Stimulated activated CD4-positive, alpha-beta T cell treated with anti-CD3 and anti-CD28 coated beads, Interleukin-4, amount 100 ng/mL, for 4 hours (primary cell): ENCODE results near the gene JAG1.

ENCODE experiments used
- DNase-seq, 2 experiments: peaks; one replicate each; pipeline ENCODE4 v3.0.0-alpha.2; 2020

The JAG1 gene

DNA sequence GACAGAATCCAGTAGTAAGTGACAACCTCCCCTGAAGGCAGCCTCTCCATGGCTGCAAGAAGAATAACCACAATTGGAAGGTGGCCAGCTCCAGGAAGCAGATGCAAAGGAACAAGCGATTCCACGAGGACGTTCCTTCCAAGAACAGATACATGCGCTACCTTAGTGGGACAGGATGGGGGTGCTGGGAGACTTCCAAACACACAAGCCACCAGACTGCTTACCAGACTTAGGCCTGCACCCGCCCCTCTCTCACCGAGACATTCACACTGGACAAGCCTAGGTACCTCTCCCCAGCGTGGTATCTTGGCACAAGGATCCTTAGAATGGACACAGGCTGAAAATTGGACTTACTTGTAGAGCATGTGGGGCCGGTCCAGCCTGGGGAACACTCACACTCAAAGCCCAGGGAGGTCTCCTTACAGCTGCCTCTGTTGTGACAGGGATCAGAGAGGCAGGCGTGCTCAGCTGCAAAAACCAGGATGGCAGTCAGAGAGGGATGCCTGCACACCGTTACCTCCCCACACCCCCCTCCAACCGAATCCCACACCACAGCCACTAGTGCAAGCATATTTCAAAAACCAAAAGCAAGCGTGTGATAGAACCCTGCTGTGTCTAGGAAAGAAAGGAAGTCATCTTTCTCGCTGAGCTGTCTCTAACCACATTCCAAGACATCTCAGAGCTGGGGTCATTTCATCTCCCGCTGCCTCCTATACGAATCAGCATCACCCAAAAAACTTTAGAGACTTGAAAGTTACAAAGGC lies 22.4 kb downstream of the JAG1 start:
- no peak for DNase-seq

DNA sequence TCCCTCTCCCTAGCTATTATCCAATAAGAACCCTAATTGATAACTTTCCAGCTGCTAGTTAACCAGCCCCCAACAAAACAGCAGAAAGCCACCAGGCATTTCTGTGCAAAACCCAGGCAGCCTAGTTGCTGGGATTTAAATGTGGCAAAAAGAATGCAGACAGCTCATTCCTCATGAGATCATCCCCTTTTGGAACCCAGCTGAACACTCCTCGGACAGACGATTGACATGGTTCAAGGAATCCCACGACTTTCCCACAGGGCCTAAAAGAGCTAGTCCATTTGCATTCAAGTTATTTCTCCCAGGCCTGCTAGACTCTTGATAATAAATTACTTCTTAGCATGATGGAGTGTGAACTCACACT lies 24.0 kb downstream of the JAG1 start:
- no peak for DNase-seq

DNA sequence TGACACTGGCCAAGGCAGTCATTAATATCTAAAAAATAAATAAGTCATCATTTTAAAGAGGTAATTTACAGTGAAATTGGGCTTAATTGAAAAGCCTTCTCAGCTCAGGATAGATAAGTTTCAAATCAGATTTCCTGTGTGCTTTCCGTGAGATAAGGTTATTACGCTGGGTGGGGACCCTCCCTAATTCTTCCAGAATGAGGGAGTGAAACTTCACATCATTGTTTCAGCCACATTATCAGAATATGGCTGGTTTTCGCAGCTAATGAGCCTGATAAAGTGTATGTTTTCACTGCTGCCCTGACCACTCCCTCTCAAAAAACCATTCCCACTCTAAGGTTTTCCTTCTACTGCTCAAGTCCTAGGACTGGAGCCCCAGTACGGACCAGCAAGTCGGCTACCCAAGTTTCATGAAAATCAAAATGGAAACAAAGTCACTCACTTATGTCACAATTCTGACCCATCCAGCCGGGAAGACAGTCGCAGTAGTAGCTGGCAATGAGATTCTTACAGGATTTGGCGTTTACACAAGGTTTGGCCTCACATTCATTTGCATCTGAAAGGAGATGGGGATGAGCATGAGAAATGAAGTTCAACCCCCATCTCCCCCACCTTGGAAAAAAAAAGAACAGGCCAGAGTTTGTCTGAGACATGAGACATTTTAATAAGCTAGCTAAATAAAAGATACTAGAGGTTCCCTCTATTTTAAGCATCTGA lies 24.6 kb downstream of the JAG1 start:
- no peak for DNase-seq

DNA sequence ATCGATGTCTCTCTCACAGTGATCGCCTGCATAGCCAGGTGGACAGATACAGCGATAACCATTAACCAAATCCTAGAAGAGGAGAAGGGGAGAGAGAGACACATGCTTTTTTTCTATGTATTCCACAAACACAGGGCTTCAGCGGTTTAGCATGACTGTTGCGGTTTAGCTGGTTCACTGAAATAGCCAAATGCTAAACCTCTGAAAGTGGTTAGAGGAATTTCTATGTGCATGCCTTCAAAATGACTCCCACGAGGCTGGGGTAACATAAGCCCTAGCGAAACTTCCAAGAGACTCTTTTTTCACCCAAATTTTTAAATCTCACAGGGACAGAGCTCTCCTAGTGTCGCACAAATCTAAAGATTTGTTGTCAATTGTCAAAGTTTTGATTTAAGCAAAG lies 25.1 kb downstream of the JAG1 start:
- no peak for DNase-seq

DNA sequence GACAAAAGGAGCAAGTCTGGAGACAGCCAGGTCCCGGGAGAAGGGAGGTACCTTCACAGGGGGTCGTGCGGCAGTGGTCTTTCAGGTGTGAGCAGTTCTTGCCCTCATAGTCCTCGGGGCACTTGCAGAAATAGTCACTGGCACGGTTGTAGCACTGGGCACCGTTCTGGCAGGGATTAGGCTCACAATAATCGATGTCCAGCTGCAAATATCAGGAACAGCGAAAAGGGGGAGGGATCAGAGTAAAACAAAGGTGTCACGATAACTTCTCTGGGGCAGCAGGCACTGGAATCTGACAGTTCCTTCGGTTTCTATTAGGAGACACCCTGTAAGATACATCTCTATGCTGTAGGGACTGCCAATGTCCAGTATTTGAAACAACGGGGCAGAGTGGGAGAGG lies 25.9 kb downstream of the JAG1 start:
- DNase-seq: no peak

DNA sequence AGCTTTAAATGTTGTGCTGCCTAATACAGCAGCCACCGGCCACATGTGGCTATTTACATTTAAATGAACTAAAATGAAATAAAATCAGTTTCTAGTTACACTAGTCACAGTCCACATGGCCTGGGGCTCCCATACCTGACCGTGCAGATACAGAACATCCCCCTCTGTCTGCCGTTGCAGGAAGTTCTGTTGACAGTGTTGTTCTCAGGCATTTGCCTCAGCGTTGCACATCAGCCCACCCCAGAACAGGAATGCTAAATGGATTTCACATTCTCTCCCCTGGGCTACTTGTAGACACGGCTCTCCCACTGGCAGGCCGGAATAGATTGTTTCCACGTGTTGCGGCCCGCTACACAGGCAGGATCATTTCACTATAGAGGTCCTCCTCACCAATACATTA lies 26.3 kb downstream of the JAG1 start:
- DNase-seq: no peak

DNA sequence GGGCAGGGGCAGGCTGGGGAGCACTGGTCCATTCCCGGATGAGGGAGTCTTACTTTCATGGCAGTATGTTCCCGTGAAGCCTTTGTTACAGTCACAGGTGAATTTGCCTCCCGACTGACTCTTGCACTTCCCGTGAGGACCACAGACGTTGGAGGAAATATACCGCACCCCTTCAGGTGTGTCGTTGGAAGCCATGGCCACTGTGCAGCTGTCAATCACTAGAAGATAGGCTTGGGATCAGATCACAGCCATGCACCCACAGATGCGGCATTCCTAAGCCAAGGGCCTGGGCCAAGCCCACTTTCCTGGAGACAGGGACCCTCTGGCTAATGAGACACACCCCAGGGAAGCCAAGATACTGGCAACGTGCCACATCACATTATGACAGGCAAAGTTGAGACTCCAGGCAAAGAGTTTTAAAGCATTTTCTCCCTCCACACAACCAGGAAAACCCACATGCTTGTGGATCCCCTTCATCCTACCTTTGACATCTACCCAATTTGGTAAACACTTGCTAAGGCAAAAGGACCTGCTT lies 26.8 kb downstream of the JAG1 start:
- no peak for DNase-seq

DNA sequence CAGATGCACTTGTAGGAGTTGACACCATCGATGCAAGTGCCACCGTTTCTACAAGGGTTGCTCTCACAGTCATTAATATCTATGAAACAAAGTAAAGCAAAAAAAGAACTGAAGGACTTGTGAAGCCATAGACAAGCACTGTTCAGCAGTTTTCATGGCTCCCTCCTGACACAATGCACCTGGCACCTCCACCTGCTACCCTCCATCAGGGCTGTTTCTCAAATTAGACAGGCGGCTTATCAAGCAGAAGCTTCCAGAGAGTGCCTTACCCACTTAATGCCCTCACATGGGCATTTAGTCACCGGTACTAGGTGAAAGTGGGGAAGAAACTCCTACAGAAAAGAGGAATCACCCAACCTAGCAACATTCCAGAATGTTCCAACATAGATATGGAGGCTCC lies 27.8 kb downstream of the JAG1 start:
- DNase-seq: no peak

DNA sequence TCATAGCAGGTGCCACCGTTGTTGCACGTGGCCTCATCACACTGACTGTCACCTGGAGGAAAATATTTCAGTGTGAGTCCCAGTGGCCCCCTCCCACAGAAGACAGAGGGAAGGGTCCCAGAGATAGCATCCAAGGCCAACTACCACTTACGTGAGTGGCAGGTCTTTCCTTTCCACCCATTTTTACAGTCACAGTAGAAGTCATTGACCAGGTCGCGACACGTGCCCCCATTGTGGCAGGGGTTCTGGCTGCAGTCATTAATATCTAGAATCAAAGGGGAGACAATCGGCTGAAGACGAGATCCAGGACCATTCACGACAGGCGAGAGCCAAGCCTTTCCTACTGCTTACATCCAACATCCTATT lies 28.6 kb downstream of the JAG1 start:
- no peak for DNase-seq

DNA sequence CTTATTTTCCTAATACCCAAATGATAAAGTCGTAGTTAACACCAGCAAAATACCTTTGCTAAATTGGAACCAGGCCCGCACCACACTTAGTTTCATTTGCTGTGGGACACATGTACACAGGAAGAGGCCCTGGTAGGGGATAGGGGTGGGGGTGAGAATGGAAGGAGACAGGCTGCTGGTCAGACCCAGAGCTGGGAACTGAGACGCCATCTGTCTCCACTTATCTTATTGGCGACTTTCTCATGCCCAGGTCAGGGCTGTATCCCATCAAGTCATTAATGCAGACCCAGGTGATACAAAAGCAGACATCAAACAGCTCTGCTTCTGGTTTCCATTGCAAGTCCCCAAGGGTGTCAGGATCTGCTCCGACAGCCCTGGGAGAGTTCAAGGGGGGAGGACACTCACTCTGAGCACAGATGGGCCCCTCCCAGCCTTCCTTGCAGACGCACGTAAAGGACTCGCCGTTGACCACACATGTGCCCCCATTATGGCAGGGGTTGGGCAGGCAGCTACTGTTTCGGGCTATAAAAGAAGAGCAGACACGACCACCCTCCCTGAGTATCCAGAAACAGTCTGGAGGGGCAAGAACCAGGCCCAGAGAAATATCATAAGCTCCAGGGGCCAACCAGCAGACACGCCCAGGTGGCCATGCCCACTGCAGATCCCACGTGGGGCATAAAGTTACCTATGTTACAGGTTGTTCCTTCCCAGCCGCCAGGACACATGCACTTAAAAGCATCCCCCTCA lies 29.2 kb downstream of the JAG1 start:
- DNase-seq: no peak

DNA sequence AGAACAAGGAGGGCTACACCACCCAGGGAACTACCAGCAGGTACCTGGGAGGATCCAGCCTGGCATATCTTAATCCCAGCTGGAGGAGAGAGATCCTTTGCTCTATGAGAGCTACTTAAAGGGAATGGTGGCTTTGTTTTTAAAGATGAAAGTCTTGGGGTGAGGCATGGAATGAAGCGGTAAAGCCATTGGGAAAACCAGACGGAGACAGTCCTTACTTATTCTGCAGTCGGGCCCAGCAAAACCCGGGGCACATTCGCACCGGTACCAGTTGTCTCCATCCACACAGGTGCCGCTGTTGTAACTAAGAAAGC lies 30.3 kb downstream of the JAG1 start:
- DNase-seq: no peak

DNA sequence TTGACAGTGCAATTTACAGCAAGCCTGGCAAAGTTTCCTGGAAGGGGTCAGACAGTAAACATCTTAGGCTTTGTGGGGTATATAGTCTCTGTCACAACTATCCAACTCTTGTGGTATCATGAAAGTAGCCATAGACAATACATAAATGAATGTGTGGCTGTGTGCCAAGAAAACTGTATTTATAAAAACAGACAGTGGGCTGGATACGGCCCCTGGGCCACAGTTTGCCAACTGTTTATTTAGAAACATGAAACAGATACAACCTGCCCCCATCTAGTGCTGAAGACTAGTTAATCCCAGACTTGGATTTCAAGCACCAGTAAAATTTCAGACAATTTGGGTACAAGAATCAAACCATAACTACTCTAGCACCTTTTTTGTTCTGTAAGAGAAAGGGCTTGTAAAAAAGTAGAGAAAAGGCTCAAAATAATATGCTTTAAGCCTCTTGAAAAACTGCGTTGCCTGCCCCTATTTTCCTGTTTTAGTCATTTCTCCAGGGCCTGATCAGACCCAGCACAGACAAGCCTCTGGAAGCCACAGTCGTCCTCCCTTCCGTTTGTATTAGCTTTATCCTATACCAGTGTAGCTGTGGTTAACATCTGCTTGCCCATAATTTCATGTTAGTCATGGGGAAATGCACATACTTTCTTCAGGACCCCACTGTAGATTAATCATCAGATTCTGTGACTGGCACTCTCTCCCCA lies 30.8 kb downstream of the JAG1 start:
- no peak for DNase-seq

DNA sequence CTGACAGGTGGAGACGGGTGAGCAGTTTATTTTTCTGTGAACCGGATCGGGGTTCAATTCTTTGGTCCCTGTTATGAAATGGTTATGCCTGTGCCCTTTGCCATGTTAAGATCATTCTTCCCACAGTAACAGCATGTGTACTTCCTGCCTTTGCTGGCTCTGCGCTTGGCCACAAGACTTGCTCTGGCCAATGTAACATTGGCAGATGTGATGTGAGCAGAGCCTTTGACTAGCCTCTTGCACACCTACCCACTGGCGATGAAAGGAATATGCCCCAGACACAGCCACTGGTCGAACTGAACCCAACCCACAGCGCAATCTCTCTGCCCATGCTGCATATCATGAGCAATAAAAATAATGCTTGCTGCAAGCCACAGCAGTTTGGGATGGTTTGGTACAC lies 31.9 kb downstream of the JAG1 start:
- DNase-seq: no peak

DNA sequence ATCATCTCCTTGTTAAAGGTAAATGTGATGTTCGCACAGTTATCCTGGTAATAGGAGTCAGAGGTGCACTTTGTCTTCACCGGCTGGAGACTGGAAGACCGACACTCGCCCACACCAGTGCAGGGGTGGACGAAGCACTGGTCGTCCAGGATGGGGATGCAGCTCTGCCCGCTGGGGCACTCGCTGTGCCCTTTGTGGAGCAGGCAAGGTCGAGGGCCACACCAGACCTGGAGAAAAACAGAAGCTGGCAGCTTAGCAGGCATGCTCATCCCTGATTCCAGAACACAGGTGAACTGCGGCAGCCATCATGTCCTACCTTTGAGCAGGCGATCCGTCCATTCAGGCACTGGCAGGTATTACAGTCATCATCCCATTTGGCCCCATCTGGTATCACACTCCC lies 32.3 kb downstream of the JAG1 start:
- no peak for DNase-seq

DNA sequence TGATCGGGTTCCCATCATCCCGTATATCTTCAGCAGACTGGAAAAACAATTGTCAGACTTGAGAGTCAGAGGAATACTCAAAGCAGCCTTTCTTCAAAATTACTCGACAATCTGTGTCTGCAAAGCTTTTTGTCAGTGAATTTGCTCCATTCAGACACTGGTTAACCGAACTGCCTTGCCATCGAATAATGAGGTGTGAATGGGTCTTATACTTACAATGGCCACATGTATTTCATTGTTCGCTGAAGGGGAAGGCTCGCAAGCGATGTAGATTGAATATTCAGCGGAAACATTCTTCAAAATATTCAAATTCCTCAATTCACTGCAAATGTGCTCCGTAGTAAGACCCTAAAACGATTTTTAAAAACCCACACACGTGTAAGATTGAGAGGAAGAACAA lies 32.9 kb downstream of the JAG1 start:
- DNase-seq: no peak

DNA sequence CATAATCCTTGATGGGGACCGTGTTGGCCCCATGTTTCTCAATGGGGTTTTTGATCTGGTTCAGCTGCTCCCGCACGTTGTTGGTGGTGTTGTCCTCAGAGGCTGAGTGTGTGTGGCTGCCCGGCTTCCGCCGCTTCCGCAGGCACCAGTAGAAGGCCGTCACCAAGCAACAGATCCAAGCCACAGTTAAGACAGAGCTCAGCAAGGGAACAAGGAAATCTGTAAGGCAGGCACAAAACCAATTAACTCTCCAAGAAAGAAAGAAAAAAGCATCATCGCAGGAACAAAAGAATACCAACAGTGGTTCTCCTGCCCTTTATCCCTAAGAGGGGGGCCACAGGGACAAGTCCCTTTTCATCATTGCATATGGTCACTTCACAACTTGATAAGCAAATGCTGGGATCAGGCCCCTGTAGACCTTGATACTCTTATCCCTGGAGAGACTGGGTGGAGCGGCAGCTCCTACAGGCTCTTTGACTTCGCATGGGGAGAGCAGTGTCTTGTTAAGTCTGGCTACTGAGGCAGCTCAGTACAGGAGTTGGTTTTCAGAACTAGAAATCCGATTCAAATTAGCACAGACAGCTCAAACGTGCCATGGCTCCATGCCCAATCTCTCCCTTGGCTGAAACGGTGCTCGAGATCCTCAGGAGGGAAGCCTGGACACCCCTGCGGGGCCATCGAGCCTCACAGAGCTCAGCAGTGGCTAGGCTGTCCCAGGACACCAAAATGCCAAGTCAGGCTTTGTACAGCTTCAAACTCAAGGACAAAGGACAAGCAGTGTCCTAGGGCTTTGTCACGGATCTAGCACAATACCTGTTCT lies 33.9 kb downstream of the JAG1 start:
- DNase-seq: no peak

DNA sequence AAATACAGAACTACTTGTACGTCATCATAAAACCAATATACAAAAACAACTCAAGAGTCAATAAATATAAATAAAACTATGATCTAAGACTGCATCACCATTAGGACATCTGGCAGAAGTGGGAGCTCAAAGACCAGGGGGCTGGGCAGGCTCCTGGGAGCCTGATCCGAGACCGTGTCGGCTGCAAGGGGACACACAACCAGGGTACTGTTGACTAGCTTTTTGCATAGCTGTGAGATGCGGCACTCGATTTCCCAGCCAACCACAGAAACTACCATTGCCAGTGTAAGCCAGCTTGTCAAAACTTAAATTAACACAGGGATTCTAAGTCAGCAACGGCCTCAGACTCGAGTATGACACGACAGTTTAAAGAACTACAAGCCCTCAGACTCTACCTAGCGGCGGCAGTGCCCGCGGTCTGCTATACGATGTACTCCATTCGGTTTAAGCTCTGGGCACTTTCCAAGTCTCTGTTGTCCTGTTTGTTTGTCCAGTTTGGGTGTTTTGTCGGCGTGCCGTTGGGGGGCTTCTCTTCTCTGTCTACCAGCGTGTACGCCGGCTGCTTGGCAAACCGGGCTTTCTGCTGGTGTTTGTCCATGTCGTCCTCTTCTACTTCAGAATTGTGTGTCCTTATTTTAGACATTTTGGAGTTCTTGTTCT lies 34.6 kb downstream of the JAG1 start:
- no peak for DNase-seq

DNA sequence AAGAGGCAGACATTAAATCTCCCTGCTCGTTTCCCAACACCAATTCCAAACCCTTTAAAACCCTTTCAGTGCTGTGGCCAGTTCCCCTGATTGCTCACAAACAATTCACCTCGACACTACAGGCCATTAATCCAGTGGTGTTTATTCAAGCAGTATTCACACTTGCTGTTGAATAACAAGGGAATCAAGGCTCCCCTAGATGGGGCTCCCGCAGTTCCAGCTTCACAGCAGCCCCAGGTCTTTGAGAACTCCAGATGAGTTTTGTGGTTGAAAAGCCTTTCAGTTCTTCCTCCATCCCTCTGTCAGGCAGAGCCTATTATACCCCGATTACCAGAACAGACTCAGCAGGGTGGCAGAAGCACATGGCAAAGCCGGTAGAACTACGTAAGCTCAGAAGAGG lies 36.2 kb downstream of the JAG1 start:
- DNase-seq: no peak

DNA sequence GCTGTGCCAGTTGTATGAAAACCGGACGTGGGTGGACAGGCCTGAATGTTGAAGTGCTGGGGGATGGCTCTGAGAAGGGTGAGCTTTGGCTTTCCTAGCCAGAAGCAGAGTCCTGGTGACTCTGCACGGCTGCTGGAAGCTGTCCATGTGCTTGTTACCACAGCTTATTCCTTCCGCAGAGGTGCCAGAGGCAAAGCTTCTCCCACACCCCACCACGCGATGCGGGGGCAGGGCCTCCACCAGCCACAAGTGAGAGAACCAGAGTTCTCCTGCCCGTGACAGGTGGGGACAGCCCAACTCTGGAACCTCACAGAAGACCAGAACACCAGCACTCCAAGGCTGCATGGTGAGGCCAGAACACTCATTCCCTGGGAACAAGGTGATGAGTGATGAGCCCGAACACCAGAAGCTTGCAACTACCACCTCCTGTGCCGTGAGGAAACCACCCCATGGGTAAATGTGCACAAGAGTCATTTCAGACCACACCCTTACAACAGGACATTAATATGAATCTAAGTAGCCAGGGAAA lies 36.7 kb downstream of the JAG1 start:
- DNase-seq: no peak

DNA sequence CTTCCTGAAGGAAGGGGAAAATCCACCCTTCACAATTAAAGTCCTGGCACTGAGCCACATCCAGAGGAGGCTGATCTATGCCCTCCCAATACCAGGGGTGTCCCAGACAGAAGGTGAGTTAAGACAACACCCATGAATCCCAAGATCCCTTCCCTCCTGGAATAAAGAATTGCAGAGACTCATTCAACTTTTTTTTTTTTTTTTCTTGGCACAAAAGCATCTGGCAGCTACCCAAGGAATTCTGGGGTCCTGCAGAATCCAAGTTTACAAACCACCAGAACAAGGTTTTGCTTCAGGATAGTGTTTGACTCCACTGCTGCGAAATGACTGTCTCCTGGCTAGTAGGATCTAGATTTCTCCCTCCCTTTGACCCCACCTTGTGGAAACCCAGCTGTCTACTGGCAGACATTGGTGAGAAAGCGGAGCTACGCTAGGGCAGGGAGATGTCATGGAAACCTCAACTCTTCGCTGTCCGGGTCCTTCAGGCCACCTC lies 37.4 kb downstream of the JAG1 start:
- no peak for DNase-seq

DNA sequence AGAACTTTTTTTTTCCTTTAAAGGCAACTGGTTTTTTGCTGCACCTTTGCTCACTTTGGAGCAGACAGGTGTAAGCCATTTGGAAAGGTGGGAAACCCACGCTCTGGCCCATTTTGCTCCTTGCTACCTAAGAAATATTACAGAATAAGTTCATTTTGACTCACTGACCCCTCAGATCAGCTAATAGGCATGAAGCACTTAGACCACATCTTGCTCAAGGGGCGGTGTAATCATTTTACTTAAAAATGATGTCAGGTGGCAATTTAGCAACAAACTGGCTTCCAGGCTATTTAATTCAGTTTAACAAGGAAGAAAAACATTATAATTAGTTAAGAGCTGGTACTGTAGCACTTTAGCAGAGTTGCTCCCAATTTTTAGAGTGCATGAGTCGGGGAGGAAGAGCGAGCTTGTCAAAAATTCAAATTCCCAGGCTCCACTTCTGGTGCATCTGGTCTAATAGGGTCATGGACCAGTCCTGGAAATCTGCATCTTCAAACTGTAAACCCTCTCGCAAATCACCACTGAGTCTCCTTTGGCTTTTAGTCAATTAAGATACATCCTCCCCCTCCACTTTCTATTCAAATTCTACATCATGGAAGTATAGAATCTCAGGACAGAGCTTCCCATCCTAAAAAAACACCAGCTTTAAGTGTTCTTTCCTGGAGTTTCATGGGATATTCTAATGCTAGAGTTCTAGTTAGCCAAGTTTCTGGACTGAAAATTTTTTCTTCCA lies 38.2 kb downstream of the JAG1 start:
- DNase-seq: no peak
